K562 (cell line): Measurements from ENCODE around the gene LRIT3. TPM values are rescaled to one million over a fixed set of nuclear protein-coding genes. Genes with fewer than 3 reads are reported as not detected.

Experiments
- ATAC-seq: fragments of 200-7000 bp; cut with Tn5 transposase; 3 replicates; pipeline ENCODE4 v1.9.1; 2020; ENCODE audit warnings: moderate library complexity
- BruUV-seq: library from RNA; stranded (reverse); fragments of 400-500 nt; replicated peaks from 2 replicates; lab custom pipeline; 2021; lab: Mats Ljungman, UMichigan
- CTCF ChIA-PET: fragments of 300-600 bp; formaldehyde crosslinking; extraction: SDS; loops from one replicate; lab custom pipeline; 2021; ENCODE audit warnings: low intra/inter-chr PET ratio; lab: Yijun Ruan, JAX
- POLR2A ChIA-PET: fragments of 300-600, 350-650 bp; sonication (Branson Sonifier 250); formaldehyde crosslinking; extraction: SDS; loops from one replicate; lab custom pipeline; 2021; ENCODE audit warnings: antibody characterized with exemption, inconsistent platforms; lab: Yijun Ruan, JAX
- DNase-seq, 4 experiments: peaks; one replicate each; pipeline versions ENCODE4 v3.0.0 to v3.0.0-alpha.2; 2011 to 2018; ENCODE audit warnings: low spot score in 3 of 4, mixed read lengths in 3 of 4; ENCODE audit errors: extremely low read depth in 1 of 4
- FAIRE-seq: peaks from 2 replicates; lab custom pipeline; 2011; peaks lifted over from hg19 to GRCh38; lab: Jason Lieb, UNC
- H2AFZ ChIP-seq: 2 replicates; pipeline ENCODE4 v1.6.0; 2011; ENCODE audit warnings: low read depth, low read length, control low read depth, inconsistent platforms
- H3K27ac ChIP-seq: fragments of 200-600 bp; 3 replicates; pipeline ENCODE4 v1.8.0; 2011; ENCODE audit warnings: low read depth, mild to moderate bottlenecking, control low read depth, inconsistent platforms, low read length, moderate library complexity, mixed read lengths; ENCODE audit errors: extremely low read depth
- H3K27me3 ChIP-seq, 2 experiments: fragments of 300-600 bp in 1 of 2; 2 replicates in 1 of 2; 3 replicates in 1 of 2; pipeline versions ENCODE4 v1.6.0 to v1.8.0; 2011; ENCODE audit warnings: inconsistent platforms in 2 of 2, low read length in 2 of 2, mild to moderate bottlenecking in 1 of 2, mixed read lengths in 1 of 2, moderate library complexity in 1 of 2; ENCODE audit not compliant: control insufficient read depth in 2 of 2, insufficient read depth in 2 of 2
- H3K36me3 ChIP-seq: fragments of 300-600 bp; 3 replicates; pipeline ENCODE4 v1.8.0; 2011; ENCODE audit warnings: mild to moderate bottlenecking, low read length, inconsistent platforms; ENCODE audit not compliant: control insufficient read depth, insufficient read depth
- H3K4me1 ChIP-seq, 2 experiments: fragments of 200-600 bp in 1 of 2; replicated peaks in 1 of 2; 2 replicates in 1 of 2; 3 replicates in 1 of 2; pipeline versions ENCODE4 v1.5.1 to v1.8.0; 2011; ENCODE audit warnings: inconsistent platforms in 2 of 2, low read length in 2 of 2, mild to moderate bottlenecking in 1 of 2, mixed read lengths in 1 of 2, moderate library complexity in 1 of 2; ENCODE audit not compliant: control insufficient read depth in 2 of 2, insufficient read depth in 2 of 2
- H3K4me2 ChIP-seq: 2 replicates; pipeline ENCODE4 v1.6.1; 2011; ENCODE audit warnings: low read length, control low read depth, inconsistent platforms, mixed read lengths; ENCODE audit not compliant: insufficient read depth
- H3K4me3 ChIP-seq: fragments of 200-600 bp; sonication (generic), shearing (Covaris generic); 2 replicates; pipeline ENCODE4 v1.5.1; 2016; ENCODE audit warnings: control low read depth, inconsistent platforms
- H3K79me2 ChIP-seq: fragments of 200-600 bp; 3 replicates; pipeline ENCODE4 v1.8.0; 2011; ENCODE audit warnings: low read length, inconsistent platforms; ENCODE audit not compliant: control insufficient read depth, insufficient read depth
- H3K9ac ChIP-seq, 2 experiments: 2 replicates each; pipeline versions ENCODE4 v1.6.0 to v1.6.1; 2011; ENCODE audit warnings: low read depth in 2 of 2, low read length in 2 of 2, control low read depth in 1 of 2, inconsistent platforms in 1 of 2, mild to moderate bottlenecking in 1 of 2, mixed read lengths in 1 of 2; ENCODE audit not compliant: insufficient read depth in 1 of 2
- H3K9me1 ChIP-seq: one replicate; pipeline ENCODE4 v1.6.0; 2011; ENCODE audit warnings: inconsistent platforms, mild to moderate bottlenecking, low read length, moderate library complexity; ENCODE audit not compliant: control insufficient read depth, insufficient read depth
- H3K9me3 ChIP-seq: replicated peaks from 2 replicates; pipeline ENCODE4 v1.5.1; 2011; ENCODE audit warnings: low read depth, low read length, inconsistent platforms; ENCODE audit not compliant: control insufficient read depth, insufficient read depth
- H4K20me1 ChIP-seq: replicated peaks from 2 replicates; pipeline ENCODE4 v1.6.1; 2011; ENCODE audit warnings: low read length, inconsistent platforms, mixed read lengths; ENCODE audit not compliant: control insufficient read depth, insufficient read depth
- CBX2 ChIP-seq: fragments of 200-600 bp; sonication (generic); IDR thresholded peaks from one replicate; pipeline ENCODE4 v1.6.1; 2012; ENCODE audit warnings: mild to moderate bottlenecking, low read length, inconsistent platforms; ENCODE audit not compliant: insufficient read depth, poor library complexity, severe bottlenecking
- CC2D1A ChIP-seq: fragments of 450-650 bp; IDR thresholded peaks from 2 replicates; pipeline ENCODE4 v1.6.1; 2017; ENCODE audit warnings: mild to moderate bottlenecking
- EGR1 ChIP-seq: fragments of 450-650 bp; conservative IDR thresholded peaks from 2 replicates; pipeline ENCODE4 v1.6.1; 2017; ENCODE audit warnings: mild to moderate bottlenecking
- HOMEZ ChIP-seq: fragments of 250-450 bp; sonication (Bioruptor Pico); IDR thresholded peaks from 2 replicates; pipeline ENCODE4 v1.4.0; 2020; ENCODE audit warnings: mild to moderate bottlenecking, moderate library complexity
- IRF1 ChIP-seq: sonication (generic); formaldehyde crosslinking; IDR thresholded peaks from 2 replicates; pipeline ENCODE4 v1.8.0; 2022; ENCODE audit warnings: missing genetic modification reagents, mild to moderate bottlenecking, borderline replicate concordance
- NFE2 ChIP-seq: IDR thresholded peaks from 2 replicates; pipeline ENCODE4 v1.6.1; 2014; ENCODE audit warnings: antibody characterized with exemption, low read depth
- POLR3A ChIP-seq: IDR thresholded peaks from 2 replicates; pipeline ENCODE4 v1.6.1; 2011; ENCODE audit warnings: borderline replicate concordance, mild to moderate bottlenecking, moderate library complexity; ENCODE audit not compliant: insufficient read length, insufficient read depth; ENCODE audit errors: extremely low read depth
- SFPQ ChIP-seq: fragments of 200-400 bp; formaldehyde crosslinking; IDR thresholded peaks from 2 replicates; pipeline ENCODE4 v1.6.1; 2017; ENCODE audit warnings: mild to moderate bottlenecking, low read depth, low read length, moderate library complexity
- SRSF9 ChIP-seq: fragments of 200-400 bp; formaldehyde crosslinking; IDR thresholded peaks from 2 replicates; pipeline ENCODE4 v1.6.1; 2017; ENCODE audit warnings: low read depth, low read length, borderline replicate concordance
- STAG1 ChIP-seq: sonication (generic); formaldehyde crosslinking; IDR thresholded peaks from 2 replicates; pipeline ENCODE4 v1.5.0; 2020; ENCODE audit warnings: missing genetic modification reagents, borderline replicate concordance
- THAP12 ChIP-seq: fragments of 250-450 bp; sonication (Bioruptor Pico); IDR thresholded peaks from 2 replicates; pipeline ENCODE4 v1.9.0; 2021; ENCODE audit warnings: mild to moderate bottlenecking, inconsistent platforms
- XRCC3 ChIP-seq: fragments of 450-650 bp; IDR thresholded peaks from 2 replicates; pipeline ENCODE4 v1.6.1; 2017; ENCODE audit warnings: mild to moderate bottlenecking, moderate library complexity
- ZBTB43 ChIP-seq: sonication (generic); formaldehyde crosslinking; IDR thresholded peaks from 2 replicates; pipeline ENCODE4 v1.8.0; 2023; ENCODE audit warnings: mild to moderate bottlenecking, missing genetic modification reagents
- ZSCAN29 ChIP-seq: fragments of 450-650 bp; IDR thresholded peaks from 2 replicates; pipeline ENCODE4 v1.6.1; 2017
- WGBS: fragments of 100-300 bp; shearing (Covaris generic); methylation state at CpG from one replicate; pipeline ENCODE4 v1.1.6; 2016; ENCODE audit warnings: low coverage, mixed read lengths; ENCODE audit not compliant: insufficient coverage; ENCODE audit errors: missing lambda C conversion rate; 5-methylcytosine and 5-hydroxymethylcytosine counted together
- in situ Hi-C: fragments of 300-500 bp; cut with MboI; formaldehyde crosslinking; loops from 4 replicates; pipeline ENCODE4 v1.15.0; 2018; ENCODE audit warnings: inconsistent platforms, mixed read lengths
- intact Hi-C: fragments of 100-400 bp; cut with micrococcal nuclease; formaldehyde crosslinking; loops from 2 replicates; pipeline ENCODE4 v1.14.2; 2022
- polyA plus RNA-seq, 8 experiments: library from polyadenylated mRNA; depleted of rRNA in 4 of 8; stranded (reverse) in 5 of 8; unstranded in 3 of 8; fragments of >200 nt; fragmentation: Nextera tagmentation in 2 of 8; fragmentation: Illumina TruSeq in 1 of 8; extraction: Ambion mirVana in 2 of 8; extraction: Trizol in 1 of 8; gene quantifications; 2 replicates each; pipeline versions ENCODE4 v1.2.1 to v1.2.3, GENCODE V29; 2011 to 2014; ENCODE audit warnings: inconsistent platforms in 1 of 8, missing spikeins in 1 of 8
- total RNA-seq, 7 experiments: library from RNA; depleted of rRNA in 6 of 7; stranded (reverse); fragments of >200 nt in 6 of 7; fragmentation: Illumina TruSeq in 2 of 7; extraction: Trizol in 2 of 7; gene quantifications; 2 replicates each; pipeline versions ENCODE4 v1.2.1 to v1.2.3, GENCODE V29; 2011 to 2021; ENCODE audit warnings: low replicate concordance in 1 of 7

Gene LRIT3
- total and polyA plus RNA-seq, 9 of the 15 experiments (the other 6 are each of a cell fraction or from before 2014, with no cell fraction given), result 0.04 to 0.10 (median 0.04) TPM; not detected in 4

GRCh38 chr4:109908731-109909130 lies 60.8 kb downstream of the LRIT3 start:
- TF ChIP-seq EGR1 (no peak), XRCC3 (no peak), THAP12 (CRISPR knock-in tag) (no peak), ZSCAN29 (no peak), CC2D1A (no peak), SRSF9 (no peak), POLR3A (no peak), STAG1 (CRISPR knock-in tag) (no peak), NFE2 (no peak), SFPQ (no peak), IRF1 (CRISPR knock-in tag) (no peak), HOMEZ (CRISPR knock-in tag) (no peak), ZBTB43 (CRISPR knock-in tag) (no peak), CBX2 (no peak)
- BruUV-seq, result no TSS peak
- no peaks in the 10 kb centered on the region for H3K79me2 ChIP-seq
- intact Hi-C loops (no loop called here), in situ Hi-C loops (no loop called here)
- no peak overlapping the region for H3K27ac ChIP-seq
- WGBS, result 0% methylated on average over 1 of the region's 1 CpG
- H3K9me3 ChIP-seq, result no peaks in the 10 kb centered on the region
- H3K27me3 ChIP-seq, result no peaks in the 10 kb centered on the region
- no peak for ATAC-seq
- H3K4me1 ChIP-seq, result peaks cover 0 to 12% of the 10 kb centered on the region in 2 experiments; a peak in 3 of 5 replicates
- ChIA-PET CTCF (no interaction called here), POLR2A (no interaction called here)
- H3K4me3 ChIP-seq, result no peak overlapping the region
- no peak for FAIRE-seq
- no peak overlapping the region for H3K4me2 ChIP-seq
- no peak overlapping the region for H2AFZ ChIP-seq
- no peaks in the 10 kb centered on the region for H4K20me1 ChIP-seq
- H3K9ac ChIP-seq, result no peak overlapping the region
- no peaks in the 10 kb centered on the region for H3K9me1 ChIP-seq
- DNase-seq, result no peak
- no peaks in the 10 kb centered on the region for H3K36me3 ChIP-seq
